RPMI8226 (cell line): ENCODE results near the gene APOBEC3B.
"Not testable (repeated sequence)": the region's sequence is repeated elsewhere in the genome, so short reads cannot be mapped to it uniquely, and the experiment has no call there.

Source experiments
- DNase-seq: peaks from one replicate; pipeline ENCODE4 v3.0.0-alpha.2; 2015

APOBEC3B gene

DNA sequence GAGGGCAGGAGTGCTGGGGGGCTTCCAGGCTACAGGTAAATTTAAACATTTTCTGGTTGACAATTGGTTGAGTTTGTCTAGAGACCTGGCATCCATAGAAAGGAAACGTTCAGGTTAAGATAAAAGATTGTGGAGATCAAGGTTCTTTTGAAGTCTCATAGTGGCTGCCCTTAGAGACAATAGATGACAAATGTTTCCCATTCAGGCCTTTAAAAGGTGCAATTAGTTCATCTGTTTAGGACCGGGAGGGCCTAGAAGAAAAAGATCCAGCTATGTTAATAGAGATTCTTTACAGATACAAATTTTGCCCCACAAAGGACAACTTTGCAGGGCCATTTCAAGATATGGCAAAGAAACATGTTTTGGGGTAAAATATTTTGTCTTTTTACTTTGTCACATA, 54.9 kb downstream of the APOBEC3B start:
- not testable (repeated sequence) for DNase-seq

DNA sequence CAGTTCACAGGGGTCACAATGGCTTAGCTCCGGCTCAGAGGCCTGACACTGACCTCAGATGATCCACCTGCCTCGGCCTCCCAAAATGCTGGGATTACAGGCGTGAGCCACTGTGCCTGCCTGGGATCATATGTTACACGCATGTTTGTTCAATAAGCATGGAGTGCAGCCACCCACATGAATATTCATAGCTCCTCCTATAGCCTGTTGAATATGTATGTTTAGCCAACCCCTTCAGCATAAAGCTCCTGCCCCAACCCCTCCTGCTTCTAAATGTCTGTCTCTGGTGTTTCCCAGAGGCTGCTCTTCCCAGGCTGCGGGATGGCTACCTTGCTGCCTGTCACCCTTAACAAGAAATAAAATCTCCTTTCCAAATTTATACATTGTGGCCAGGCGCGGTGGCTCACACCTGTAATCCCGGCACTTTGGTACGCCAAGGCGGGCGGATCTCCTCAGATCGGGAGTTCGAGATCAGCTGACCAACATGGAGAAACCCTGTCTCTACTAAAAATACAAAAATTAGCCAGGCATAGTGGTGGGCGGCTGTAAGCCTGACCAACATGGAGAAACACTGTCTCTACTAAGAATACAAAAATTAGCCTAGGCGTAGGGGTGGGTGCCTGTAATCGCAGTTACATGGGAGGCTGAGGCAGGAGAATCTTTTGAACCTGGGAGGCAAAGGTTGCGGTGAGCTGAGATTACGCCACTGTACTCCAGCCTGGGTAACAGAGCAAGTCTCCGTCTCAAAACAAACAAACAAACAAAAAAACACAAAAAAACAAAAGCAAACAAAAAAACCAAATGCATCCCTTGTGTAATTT, 57.4 kb downstream of the APOBEC3B start:
- DNase-seq, result no peak

DNA sequence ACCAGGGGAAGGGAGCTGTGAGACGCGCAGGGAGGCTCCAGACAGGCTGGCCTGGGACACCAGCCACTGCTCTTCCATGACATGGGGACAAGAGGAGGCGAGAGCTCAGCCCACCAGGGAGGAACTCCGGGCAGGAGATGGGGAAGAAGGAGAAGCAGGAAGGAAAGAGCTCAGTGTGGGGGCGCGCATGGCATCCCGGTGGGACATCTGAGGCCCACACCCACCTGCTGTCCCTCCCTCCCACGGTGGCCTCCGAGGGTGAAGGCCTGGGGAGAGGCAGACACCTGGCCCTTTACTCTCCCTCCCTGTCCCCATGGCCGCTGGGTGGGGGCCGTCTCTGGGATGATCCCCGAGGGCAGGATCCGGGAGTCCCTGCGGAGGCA, 58.0 kb downstream of the APOBEC3B start:
- DNase-seq, result not testable (repeated sequence)

DNA sequence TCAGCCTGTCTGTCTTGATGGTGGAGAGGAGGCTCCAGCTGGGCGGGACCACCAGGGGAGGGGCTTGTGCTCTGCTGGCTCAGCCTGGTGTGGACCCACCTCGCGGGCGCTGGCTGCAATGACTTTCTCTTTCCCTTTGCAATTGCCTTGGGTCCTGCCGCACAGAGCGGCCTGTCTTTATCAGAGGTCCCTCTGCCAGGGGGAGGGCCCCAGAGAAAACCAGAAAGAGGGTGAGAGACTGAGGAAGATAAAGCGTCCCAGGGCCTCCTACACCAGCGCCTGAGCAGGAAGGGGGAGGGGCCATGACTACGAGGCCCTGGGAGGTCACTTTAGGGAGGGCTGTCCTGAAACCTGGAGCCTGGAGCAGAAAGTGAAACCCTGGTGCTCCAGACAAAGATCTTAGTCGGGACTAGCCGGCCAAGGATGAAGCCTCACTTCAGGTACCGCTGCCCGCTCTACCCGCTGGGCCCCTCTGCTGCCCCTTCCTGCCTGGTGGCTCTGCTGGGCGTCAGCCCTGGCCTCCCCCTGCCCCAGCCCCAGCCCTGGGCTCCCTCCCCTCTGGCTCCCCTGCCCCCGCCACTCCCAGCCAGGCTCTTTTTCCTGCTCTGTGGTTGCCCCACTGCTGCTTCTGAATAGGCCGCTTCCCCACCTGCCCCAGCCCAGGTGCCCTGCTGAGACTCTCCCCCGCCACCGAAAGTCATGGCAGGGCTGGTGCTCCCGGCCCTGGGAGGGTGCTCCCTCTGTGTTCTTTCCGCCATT, 58.6 kb downstream of the APOBEC3B start, which contains the start of gene APOBEC3F:
Gene APOBEC3F, plus strand, starts transcription at position 327 of the 759 bp plus-strand sequence. Its CDS starts 97 bp downstream, at position 424.
- DNase-seq, result peak; percentile 72

DNA sequence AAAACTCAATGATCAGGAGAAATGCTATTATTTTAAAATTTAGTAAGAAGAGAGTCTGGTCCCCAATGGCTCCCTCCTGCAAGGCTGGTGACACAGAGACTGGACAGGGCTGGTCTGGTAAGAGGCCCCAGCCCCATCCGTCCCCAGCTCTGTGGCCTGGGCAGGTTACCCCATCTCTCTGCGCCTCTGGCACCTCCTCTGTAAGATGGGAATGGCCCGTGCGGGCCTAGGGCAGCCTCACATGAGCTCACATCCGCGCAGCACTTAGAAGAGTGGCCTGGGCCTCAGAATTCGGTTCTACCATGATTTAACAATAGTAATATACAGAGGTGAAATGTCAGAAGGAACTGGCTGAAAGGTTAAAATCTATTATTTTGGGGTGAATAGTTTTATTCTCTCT, 59.8 kb downstream of the APOBEC3B start:
- DNase-seq, result no peak
